Heart right ventricle (tissue), 16 donors: Measurements from ENCODE around the gene DPH1. TPM values are rescaled to one million over a fixed set of nuclear protein-coding genes. Genes with fewer than 3 reads are reported as not detected.
"Not testable (repeated sequence)": the region's sequence is repeated elsewhere in the genome, so short reads cannot be mapped to it uniquely, and the experiment has no call there.

Experiments
- ATAC-seq, 8 donors: fragments of 200-7000 bp; cut with Tn5 transposase; one replicate each; pipeline ENCODE4 v1.9.1; 2020; ENCODE audit warnings: mild to moderate bottlenecking in 8 of 8, moderate library complexity in 8 of 8, moderate number of reproducible peaks in 1 of 8
- DNase-seq, 2 donors: peaks; one replicate each; pipeline ENCODE4 v3.0.0-alpha.2; 2020
- H3K27ac ChIP-seq, 10 donors: fragments of 200-600 bp; sonication (generic) in 2 of 10; one replicate each; pipeline versions ENCODE4 v1.5.0 to v1.8.0; 2020 to 2022; ENCODE audit warnings: mild to moderate bottlenecking in 3 of 10
- H3K27me3 ChIP-seq, 7 donors: fragments of 200-600 bp; one replicate each; pipeline ENCODE4 v1.8.0; 2021 to 2022; ENCODE audit warnings: mild to moderate bottlenecking in 2 of 7
- H3K36me3 ChIP-seq, 9 donors: fragments of 200-600 bp; sonication (generic) in 1 of 9; one replicate each; pipeline versions ENCODE4 v1.5.0 to v1.8.0; 2020 to 2022; ENCODE audit warnings: mild to moderate bottlenecking in 2 of 9
- H3K4me1 ChIP-seq, 9 donors: fragments of 200-600 bp; sonication (generic) in 1 of 9; one replicate each; pipeline versions ENCODE4 v1.5.0 to v1.8.0; 2020 to 2022; ENCODE audit warnings: mild to moderate bottlenecking in 4 of 9
- H3K4me3 ChIP-seq, 10 donors: fragments of 200-600 bp; sonication (generic) in 2 of 10; one replicate each; pipeline versions ENCODE4 v1.5.0 to v1.8.0; 2020 to 2022; ENCODE audit warnings: mild to moderate bottlenecking in 7 of 10, moderate library complexity in 2 of 10
- H3K9me3 ChIP-seq, 11 donors: fragments of 200-600 bp in 10 of 11; sonication (generic) in 2 of 11; one replicate each; pipeline versions ENCODE4 v1.5.0 to v1.8.0; 2013 to 2022; ENCODE audit warnings: mild to moderate bottlenecking in 2 of 11, control low read depth in 1 of 11, moderate library complexity in 1 of 11
- CTCF ChIP-seq, 9 donors: fragments of 200-600 bp; sonication (generic) in 2 of 9; IDR thresholded peaks; one replicate each; pipeline versions ENCODE4 v1.5.0 to v1.8.0; 2021 to 2022; ENCODE audit warnings: antibody characterized with exemption in 9 of 9, mild to moderate bottlenecking in 5 of 9, moderate library complexity in 1 of 9
- WGBS, 2 donors: extraction: QIAGEN DNeasy Blood & Tissue Kit; methylation state at CpG; one replicate each; pipeline ENCODE4 v1.1.7; 2013; ENCODE audit warnings: inconsistent platforms in 1 of 2; 5-methylcytosine and 5-hydroxymethylcytosine counted together
- intact Hi-C, 10 donors: fragments of 100-400 bp; cut with DNase I; formaldehyde crosslinking; loops; one replicate each; pipeline versions ENCODE4 v1.11.1 to v1.14.2; 2022
- polyA plus RNA-seq, 2 donors: library from polyadenylated mRNA; stranded (reverse); fragments of 200-250 nt; gene quantifications; one replicate each; pipeline ENCODE4 v1.2.3, GENCODE V29; 2013
- total RNA-seq, 10 donors: library from RNA; stranded (reverse); fragmentation: NEBNext Ultra II Directional in 3 of 10; extraction: Animal tissue kit (Norgen Biotek cat#: 25700) in 3 of 10; gene quantifications; one replicate each; pipeline versions ENCODE4 v1.2.1 to v1.2.4, GENCODE V29; 2021 to 2023
- donor health status: Arrhythmogenic right ventricular cardiomyopathy.
- donor health status: ischemic (EF 13 %, LVEDD 7.1; RV severe dilation, severe dysfunction).
- donor health status: healthy with polysubstance abuse.
- donor health status: DM: no; HTN: yes; CAD: no.
- donor health status: DM: no; HTN: no; CAD: no.
- donor health status: ischemic (EF 25% LVEDD 6.9; RV normal size, moderate dysfunction).
- donor health status: ischemic (EF 25% LVEDD 5.7; RV mildly dilated, moderate dysfunction).
- donor health status: healthy.
- donor health status: DM: yes; HTN: yes; CAD: no.
- donor health status: Ischemic cardiomyopathy.
- donor health status: ischemic (EF 35%, LVEDD 5.7; RV mildly dilated, moderate dysfunction).
- donor health status: nonischemic (EF 11% LVEDD 7.7; RV severe dilation, severe dysfunction).
- donor health status: DM: yes; HTN: yes; CAD: no.
- donor health status: PGD.
- donor health status: ischemic (EF 29% LVEDD 5.4; RV normal size, mild dysfunction).
- donor health status: nonischemic (EF 23%, LVEDD 6.1; RV moderate dilation, normal function).

Gene DPH1
- total and polyA plus RNA-seq, 12 donors: 19.0 to 40.0 (median 25.9) TPM

GRCh38 chr17:2009737-2010136 lies 20.2 kb upstream of the DPH1 start:
- intact Hi-C loops: loop anchor here in 1 of 10 donors (10.0 kb wide), 1 partner anchor 75 kb away; no protein-coding TSS in a partner anchor
- Histone ChIP-seq H3K36me3 (no peaks in the 10 kb centered on the region), H3K27me3 (no peaks in the 10 kb centered on the region), H3K27ac (no peak overlapping the region), H3K4me3 (no peak overlapping the region), H3K4me1 (peaks cover 0 to 22% (median 12%) of the 10 kb centered on the region in 9 donors), H3K9me3 (no peaks in the 10 kb centered on the region)
- DNase-seq (no peak), ATAC-seq (no peak)
- 91 to 96% methylated on average over 10 of the region's 10 CpGs for WGBS, 2 donors
- TF ChIP-seq CTCF (IDR thresholded peaks at IDR 0.05): no peak

GRCh38 chr17:2011411-2012371 lies 18.3 kb upstream of the DPH1 start:
- peaks cover 0 to 31% (median 12%) of the 10 kb centered on the region in 9 donors for H3K4me1 ChIP-seq

GRCh38 chr17:2012499-2012898 lies 17.5 kb upstream of the DPH1 start:
- Histone ChIP-seq H3K4me3 (no peak overlapping the region), H3K4me1 (peaks cover 0 to 31% (median 12%) of the 10 kb centered on the region in 9 donors), H3K27me3 (peaks cover 0 to 4% (median 0%) of the 10 kb centered on the region in 7 donors), H3K36me3 (no peaks in the 10 kb centered on the region), H3K9me3 (no peaks in the 10 kb centered on the region), H3K27ac (peak overlapping the region in 3 of 10 donors; percentile 6 to 53 (median 41))
- intact Hi-C loops: no loop called here
- no peak for ATAC-seq
- WGBS, 2 donors: 94 to 96% methylated on average over 4 of the region's 4 CpGs
- no peak for TF ChIP-seq CTCF (IDR thresholded peaks at IDR 0.05)
- no peak for DNase-seq

More at GRCh38 chr17:2011411-2012371, 18.3 kb upstream of the DPH1 start:
- no peaks in the 10 kb centered on the region for H3K36me3 ChIP-seq
- H3K27ac ChIP-seq: peak overlapping the region in 7 of 10 donors; percentile 3 to 53 (median 26)
- DNase-seq: no peak
- WGBS, 2 donors: 48 to 57% methylated on average over 24 of the region's 24 CpGs
- H3K27me3 ChIP-seq: no peaks in the 10 kb centered on the region
- peak; percentile 15 to 53 (median 42) for ATAC-seq
- no peak for TF ChIP-seq CTCF (IDR thresholded peaks at IDR 0.05)
- H3K4me3 ChIP-seq: peak overlapping the region in 1 of 10 donors; percentile 0
- intact Hi-C loops: no loop called here
- H3K9me3 ChIP-seq: no peaks in the 10 kb centered on the region

- intact Hi-C loops, H3K27me3 ChIP-seq, DNase-seq, H3K36me3 ChIP-seq, H3K4me3 ChIP-seq, H3K9me3 ChIP-seq, H3K27ac ChIP-seq: not testable (repeated sequence)
- peak in 1 of 8 donors; percentile 20 for ATAC-seq
- peaks cover 0 to 31% (median 12%) of the 10 kb centered on the region in 9 donors for H3K4me1 ChIP-seq
- WGBS, 2 donors: 93 to 100% methylated on average over 6 of the region's 6 CpGs
Observed at GRCh38 chr17:2013220-2013993, 16.5 kb upstream of the DPH1 start.
